Measurements from ENCODE around the gene POLE2.

The POLE2 gene

DNA sequence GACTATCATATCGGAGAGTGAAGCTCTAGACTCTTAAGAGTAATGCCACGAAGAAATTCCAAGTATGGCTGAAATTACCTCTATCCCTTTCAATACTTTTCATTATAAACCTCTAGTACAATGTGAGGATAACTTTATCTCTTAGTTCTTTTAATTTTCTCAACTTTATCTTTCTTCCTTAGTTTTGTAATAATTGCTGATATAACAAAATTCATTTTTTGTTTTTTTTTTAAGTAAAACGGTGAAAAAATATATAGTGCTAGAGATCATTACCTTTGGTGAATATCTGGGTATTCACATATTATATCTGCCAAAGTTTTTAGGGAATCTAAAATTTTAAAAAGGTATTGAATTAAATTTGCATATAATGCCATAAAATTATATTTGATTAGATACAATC is 33.5 kb downstream of the POLE2 start:
- peaks cover 22% of the 10 kb centered on the region; the same call in 1 of the 2 replicates for H3K36me3 ChIP-seq (ENCODE audit: low read length)
- TF ChIP-seq EZH2phosphoT487 (conservative IDR thresholded peaks at IDR 0.05; ENCODE audit: low read length) = no peak
- TF ChIP-seq, protein P1, sequence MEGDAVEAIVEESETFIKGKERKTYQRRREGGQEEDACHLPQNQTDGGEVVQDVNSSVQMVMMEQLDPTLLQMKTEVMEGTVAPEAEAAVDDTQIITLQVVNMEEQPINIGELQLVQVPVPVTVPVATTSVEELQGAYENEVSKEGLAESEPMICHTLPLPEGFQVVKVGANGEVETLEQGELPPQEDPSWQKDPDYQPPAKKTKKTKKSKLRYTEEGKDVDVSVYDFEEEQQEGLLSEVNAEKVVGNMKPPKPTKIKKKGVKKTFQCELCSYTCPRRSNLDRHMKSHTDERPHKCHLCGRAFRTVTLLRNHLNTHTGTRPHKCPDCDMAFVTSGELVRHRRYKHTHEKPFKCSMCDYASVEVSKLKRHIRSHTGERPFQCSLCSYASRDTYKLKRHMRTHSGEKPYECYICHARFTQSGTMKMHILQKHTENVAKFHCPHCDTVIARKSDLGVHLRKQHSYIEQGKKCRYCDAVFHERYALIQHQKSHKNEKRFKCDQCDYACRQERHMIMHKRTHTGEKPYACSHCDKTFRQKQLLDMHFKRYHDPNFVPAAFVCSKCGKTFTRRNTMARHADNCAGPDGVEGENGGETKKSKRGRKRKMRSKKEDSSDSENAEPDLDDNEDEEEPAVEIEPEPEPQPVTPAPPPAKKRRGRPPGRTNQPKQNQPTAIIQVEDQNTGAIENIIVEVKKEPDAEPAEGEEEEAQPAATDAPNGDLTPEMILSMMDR (IDR thresholded peaks at IDR 0.05; ENCODE audit: insufficient read depth, low read length, poor library complexity, severe bottlenecking) = no peak
- no peak overlapping the region for H3K27ac ChIP-seq (ENCODE audit: low read depth, low read length)
- no peak overlapping the region for H3K4me2 ChIP-seq (ENCODE audit: low read depth, low read length, poor library complexity, severe bottlenecking)
- H3K9ac ChIP-seq (ENCODE audit: low read length) = no peak overlapping the region
- H4K20me1 ChIP-seq (ENCODE audit: low read depth, low read length) = peaks cover 10% of the 10 kb centered on the region; the same call in 1 of the 2 replicates
- no peak overlapping the region for H3K4me3 ChIP-seq (ENCODE audit: insufficient read depth, low read length, poor library complexity, severe bottlenecking)
- peaks cover 22% of the 10 kb centered on the region; the same call in 1 of the 2 replicates for H3F3A ChIP-seq (ENCODE audit: insufficient read depth)
- no peaks in the 10 kb centered on the region for H3K9me3 ChIP-seq (ENCODE audit: insufficient read depth, low read length)
- no peaks in the 10 kb centered on the region for H3K79me2 ChIP-seq (ENCODE audit: insufficient read depth, low read length)
- H3K27me3 ChIP-seq (ENCODE audit: low read length) = no peaks in the 10 kb centered on the region
- H2AFZ ChIP-seq (ENCODE audit: low read depth, low read length, severe bottlenecking) = no peak overlapping the region
- no peaks in the 10 kb centered on the region for H3K9me2 ChIP-seq (replicated peaks; ENCODE audit: insufficient read depth, low read length)

DNA sequence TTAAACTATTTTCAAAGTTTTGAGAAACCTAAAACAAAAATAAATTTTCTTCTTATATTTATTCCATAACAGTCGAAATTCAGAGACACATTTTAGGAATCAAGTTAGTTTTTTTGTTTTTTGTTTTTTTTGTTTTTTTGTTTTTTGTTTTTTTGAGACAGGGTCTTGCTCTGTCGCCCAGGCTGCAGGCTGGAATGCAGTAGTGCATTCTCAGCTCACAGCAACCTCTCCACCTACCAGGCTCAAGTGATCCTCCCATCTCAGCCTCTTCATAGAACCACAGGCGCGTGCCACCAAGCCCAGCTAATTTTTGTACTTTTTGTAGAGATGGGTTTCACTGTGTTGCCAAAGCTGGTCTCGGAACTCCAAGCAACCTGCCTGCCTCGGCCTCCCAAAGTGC is 34.5 kb downstream of the POLE2 start:
- Histone ChIP-seq H3K36me3 (ENCODE audit: low read length) (peaks cover 22% of the 10 kb centered on the region; the same call in 1 of the 2 replicates), H3K9ac (ENCODE audit: low read length) (no peak overlapping the region), H3K4me2 (ENCODE audit: low read depth, low read length, poor library complexity, severe bottlenecking) (no peak overlapping the region), H3K4me3 (ENCODE audit: insufficient read depth, low read length, poor library complexity, severe bottlenecking) (no peak overlapping the region), H3K27me3 (ENCODE audit: low read length) (no peaks in the 10 kb centered on the region), H3F3A (ENCODE audit: insufficient read depth) (peaks cover 26% of the 10 kb centered on the region), H3K9me2 (replicated peaks; ENCODE audit: insufficient read depth, low read length) (no peaks in the 10 kb centered on the region), H4K20me1 (ENCODE audit: low read depth, low read length) (peaks cover 10% of the 10 kb centered on the region), H3K27ac (ENCODE audit: low read depth, low read length) (no peak overlapping the region), H3K9me3 (ENCODE audit: insufficient read depth, low read length) (no peaks in the 10 kb centered on the region), H2AFZ (ENCODE audit: low read depth, low read length, severe bottlenecking) (no peak overlapping the region), H3K79me2 (ENCODE audit: insufficient read depth, low read length) (peaks cover 3% of the 10 kb centered on the region; the same call in 1 of the 2 replicates)
- TF ChIP-seq EZH2phosphoT487 (conservative IDR thresholded peaks at IDR 0.05; ENCODE audit: low read length) = no peak
- TF ChIP-seq, protein P1 (IDR thresholded peaks at IDR 0.05; ENCODE audit: insufficient read depth, low read length, poor library complexity, severe bottlenecking) = no peak

GRCh38 chr14:49642163-49642562 is 45.9 kb downstream of the POLE2 start:
- Histone ChIP-seq H3K9me3 (ENCODE audit: insufficient read depth, low read length) (no peaks in the 10 kb centered on the region), H2AFZ (ENCODE audit: low read depth, low read length, severe bottlenecking) (no peak overlapping the region), H3K79me2 (ENCODE audit: insufficient read depth, low read length) (peaks cover 60% of the 10 kb centered on the region), H3K27ac (ENCODE audit: low read depth, low read length) (peak overlapping the region; percentile 7; the same call in 1 of the 2 replicates), H3F3A (ENCODE audit: insufficient read depth) (peaks cover 20% of the 10 kb centered on the region; the same call in 1 of the 2 replicates), H3K4me2 (ENCODE audit: low read depth, low read length, poor library complexity, severe bottlenecking) (peak overlapping the region; percentile 1), H3K36me3 (ENCODE audit: low read length) (peaks cover 4% of the 10 kb centered on the region; the same call in 1 of the 2 replicates), H3K4me3 (ENCODE audit: insufficient read depth, low read length, poor library complexity, severe bottlenecking) (no peak overlapping the region), H3K9ac (ENCODE audit: low read length) (peak overlapping the region; percentile 12; the same call in 1 of the 2 replicates), H4K20me1 (ENCODE audit: low read depth, low read length) (peaks cover 5% of the 10 kb centered on the region), H3K27me3 (ENCODE audit: low read length) (no peaks in the 10 kb centered on the region), H3K9me2 (replicated peaks; ENCODE audit: insufficient read depth, low read length) (no peaks in the 10 kb centered on the region)
- TF ChIP-seq, protein P1 (IDR thresholded peaks at IDR 0.05; ENCODE audit: insufficient read depth, low read length, poor library complexity, severe bottlenecking) = no peak
- TF ChIP-seq EZH2phosphoT487 (conservative IDR thresholded peaks at IDR 0.05; ENCODE audit: low read length) = no peak

Data from SU-DHL-6 (cell line).